Limb (tissue), 2 donors: ENCODE data around the gene PKN3.
A peak's percentile ranks its signal among the peaks of the same experiment; 100 is the strongest.
"Not testable (repeated sequence)": the region's sequence is repeated elsewhere in the genome, so short reads cannot be mapped to it uniquely, and the experiment has no call there.

Experiments used
- DNase-seq, 2 donors: peaks; one replicate each; pipeline ENCODE4 v3.0.0-alpha.2; 2016; ENCODE audit errors: extremely low spot score in 2 of 2

PKN3 gene

DNA sequence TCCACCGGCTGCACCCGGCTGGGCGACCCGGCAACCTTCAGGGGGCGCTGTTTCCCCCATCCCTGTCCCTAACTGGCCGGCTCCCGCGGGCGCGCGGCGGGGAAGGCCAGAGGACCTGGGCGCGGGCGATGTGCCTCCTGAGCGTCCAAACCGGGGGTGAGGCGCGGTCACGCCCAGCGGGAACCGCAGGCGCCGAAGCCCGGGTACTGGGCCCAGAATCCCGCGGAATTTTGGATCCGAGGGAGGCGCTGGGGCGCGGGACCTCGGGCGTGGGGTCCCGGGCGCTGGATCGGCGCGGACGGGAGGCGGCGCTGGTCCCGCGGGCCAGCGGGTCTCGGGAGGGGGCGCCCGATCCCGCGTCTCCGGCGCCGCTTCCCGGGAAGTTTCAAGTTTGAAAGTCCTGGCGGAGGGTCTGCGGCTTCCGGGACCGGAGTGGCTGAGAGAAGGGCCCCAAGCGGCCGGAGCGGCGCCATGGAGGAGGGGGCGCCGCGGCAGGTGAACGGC is at the start of gene PKN3:
Gene PKN3, plus strand, starts transcription at position 59 of the 504 bp plus-strand sequence. Its CDS starts 413 bp downstream, at position 472.
- peak; percentile 79 to 93 for DNase-seq

DNA sequence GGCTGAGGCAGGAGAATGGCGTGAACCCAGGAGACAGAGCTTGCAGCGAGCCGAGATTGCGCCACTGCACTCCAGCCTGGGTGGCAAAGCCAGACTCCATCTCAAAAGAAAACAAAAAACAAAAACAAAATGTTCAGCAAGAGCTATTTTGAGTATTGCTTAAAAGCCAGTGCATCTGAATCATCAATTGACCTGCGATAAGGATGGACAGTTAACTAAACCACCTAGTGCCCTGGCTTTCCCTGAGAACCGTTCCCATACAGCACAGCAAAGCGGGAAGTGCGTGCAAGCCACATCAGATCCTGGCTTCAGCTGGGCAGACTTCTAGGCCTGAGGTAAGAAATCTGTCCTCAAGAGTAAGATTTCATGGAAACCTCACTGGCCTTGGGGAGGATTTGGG is 48.4 kb upstream of the PKN3 start:
- no peak for DNase-seq

DNA sequence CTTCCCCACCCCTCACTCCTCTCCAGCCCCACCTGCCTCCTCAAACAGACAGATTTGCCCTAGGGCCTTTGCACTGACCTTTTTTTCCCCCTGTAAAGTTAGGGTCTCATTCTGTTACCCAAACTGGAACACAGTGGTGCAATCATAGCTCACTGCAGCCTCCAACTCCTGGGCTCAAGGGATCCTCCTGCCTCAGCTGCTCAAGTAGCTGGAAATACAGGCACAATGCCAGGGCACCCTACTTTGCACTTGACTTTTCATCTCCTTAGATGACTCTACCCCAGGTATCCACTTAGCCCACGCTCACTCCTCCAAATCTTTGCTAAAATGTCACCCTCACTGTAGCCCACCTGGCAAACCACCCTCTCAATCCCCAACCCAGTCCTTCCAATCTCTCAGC is 47.8 kb upstream of the PKN3 start:
- DNase-seq: no peak

DNA sequence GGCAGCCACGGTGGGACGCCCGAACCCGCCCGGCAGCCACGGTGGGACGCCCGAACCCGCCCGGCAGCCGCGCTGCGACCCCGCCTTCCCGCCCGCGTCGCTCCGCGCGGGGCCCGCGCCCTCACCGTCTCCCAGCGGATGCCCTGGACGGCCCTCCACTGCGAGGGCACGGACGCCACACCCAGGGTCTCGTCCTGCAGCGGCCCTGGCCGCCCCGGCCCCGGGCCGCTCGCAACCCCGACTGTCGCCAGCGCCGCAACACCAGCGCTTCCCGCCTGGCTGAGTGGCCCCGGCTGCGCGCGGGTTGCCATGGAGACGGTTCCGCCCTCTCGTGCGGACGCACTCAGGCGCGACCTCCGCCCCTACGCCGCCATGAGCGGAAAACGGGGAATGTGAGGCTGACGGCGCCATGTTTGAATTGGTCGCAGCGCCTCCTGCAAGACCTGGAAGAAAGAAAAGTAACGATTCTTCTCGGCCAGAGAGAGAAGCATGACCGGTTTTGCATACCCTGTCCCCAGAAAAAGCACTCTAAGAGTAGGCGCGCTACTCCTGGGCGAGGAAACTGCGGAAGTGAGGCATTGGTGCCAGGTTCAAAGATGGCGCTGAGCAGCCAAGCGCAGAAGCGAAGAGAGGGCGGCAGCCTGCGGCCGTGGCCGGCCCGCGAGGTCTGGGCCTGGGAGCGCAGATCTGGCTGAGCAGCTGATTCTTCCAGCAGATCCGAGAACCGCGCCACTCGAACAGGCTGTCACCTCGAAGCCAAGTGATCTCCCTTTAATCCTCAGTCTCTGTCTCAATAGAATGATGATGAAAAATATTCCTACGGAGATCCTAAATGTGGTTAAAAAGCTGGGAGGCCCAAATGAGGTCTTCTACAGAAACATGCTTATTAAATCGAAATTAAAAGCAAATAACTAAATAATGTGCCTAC is 45.6 kb upstream of the PKN3 start, which contains the start of gene DYNC2I2:
Gene DYNC2I2, minus strand, starts transcription at position 432 of the 928 bp plus-strand sequence. Its CDS starts 121 bp downstream, at position 311.
- DNase-seq: peak; percentile 94 to 97

DNA sequence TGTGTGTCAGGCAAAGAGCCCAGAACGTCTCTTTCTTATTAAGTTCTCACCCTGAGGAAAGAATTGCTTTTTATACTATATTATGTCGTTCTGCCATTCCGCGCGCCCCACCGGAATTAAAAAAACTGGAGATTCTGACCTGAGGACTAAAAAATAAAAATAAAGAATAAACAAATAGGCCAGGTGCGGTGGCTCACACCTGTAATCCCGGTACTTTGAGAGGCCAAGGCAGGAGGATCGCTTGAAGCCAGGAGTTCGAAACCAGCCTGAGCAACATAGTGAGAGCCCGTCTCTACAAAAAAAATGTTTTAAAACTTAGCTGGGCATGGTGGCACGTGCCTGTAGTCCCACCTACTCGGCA is 45.0 kb upstream of the PKN3 start:
- DNase-seq: no peak

DNA sequence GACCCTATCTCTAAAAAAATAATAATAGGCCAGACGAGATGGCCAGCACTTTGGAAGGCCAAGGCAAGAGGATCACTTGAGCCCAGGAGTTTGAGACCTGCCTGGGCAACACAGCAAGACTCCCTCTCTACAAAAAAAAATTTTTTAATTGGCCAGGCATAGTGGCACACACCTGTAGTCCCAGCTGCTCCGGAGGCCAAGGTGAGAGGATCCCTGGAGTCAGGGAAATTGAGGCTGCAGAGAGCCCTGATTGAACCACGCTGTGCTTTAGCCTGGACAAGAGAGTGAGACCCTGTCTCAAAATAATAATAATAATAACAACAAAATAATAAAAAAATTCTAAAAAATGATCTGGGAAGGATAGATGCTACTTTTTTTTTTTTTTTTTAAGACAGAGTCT is 44.5 kb upstream of the PKN3 start:
- DNase-seq: no peak

DNA sequence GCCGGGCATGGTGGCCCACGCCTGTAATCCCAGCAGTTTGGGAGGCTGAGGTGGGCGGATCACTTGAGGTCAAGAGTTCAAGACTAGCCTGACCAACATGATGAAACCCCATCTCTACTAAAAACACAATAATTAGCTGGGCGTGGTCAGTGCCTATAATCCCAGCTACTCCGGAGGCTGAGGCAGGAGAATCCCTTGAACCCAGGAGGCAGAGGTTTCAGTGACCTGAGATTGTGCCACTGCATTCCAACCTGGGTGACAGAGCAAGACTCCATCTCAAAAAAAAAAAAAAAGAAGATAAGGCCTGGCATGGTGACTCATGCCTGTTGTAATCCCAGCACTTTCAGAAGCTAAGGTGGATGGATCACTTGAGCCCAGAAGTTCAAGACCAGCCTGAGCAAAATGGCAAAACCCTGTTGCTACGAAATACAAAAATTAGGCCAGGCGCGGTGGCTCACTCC is 35.8 kb upstream of the PKN3 start:
- not testable (repeated sequence) for DNase-seq

DNA sequence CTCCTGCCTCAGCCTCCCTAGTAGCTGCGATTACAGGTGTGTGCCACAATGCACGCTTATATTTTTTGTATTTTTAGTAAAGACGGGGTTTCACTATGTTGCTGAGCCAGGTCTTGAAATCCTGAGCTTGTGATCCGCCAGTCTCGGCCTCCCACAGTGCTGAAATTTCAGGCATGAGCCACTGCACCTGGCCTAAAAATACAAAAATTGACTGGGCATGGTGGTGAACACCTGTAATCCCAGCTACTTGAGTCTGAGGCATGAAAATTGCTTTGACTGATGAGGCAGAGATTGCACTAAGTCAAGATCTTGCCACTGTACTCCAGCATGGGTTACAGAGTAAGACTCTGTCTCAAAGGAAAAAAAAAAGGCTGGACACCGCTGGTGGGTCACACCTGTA is 32.5 kb upstream of the PKN3 start:
- DNase-seq: no peak

DNA sequence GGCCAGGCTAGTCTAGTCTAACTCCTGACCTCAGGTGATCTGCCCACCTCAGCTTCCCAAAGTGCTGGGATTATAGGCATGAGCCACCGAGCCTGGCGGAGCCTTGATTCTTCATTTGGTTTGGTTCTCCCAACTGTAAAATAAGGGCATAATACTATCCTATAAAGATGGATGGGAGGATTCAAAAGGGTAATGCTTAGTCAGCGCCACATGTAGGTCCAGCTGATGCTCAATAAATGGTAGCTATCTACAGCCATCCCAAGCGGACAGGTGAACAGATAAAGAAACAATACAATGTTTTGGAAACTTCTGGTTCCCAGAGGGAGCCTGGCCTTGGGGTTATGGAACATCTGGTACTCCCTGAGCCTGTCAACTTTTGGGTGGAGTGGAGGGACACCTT is 26.9 kb upstream of the PKN3 start:
- no peak for DNase-seq

DNA sequence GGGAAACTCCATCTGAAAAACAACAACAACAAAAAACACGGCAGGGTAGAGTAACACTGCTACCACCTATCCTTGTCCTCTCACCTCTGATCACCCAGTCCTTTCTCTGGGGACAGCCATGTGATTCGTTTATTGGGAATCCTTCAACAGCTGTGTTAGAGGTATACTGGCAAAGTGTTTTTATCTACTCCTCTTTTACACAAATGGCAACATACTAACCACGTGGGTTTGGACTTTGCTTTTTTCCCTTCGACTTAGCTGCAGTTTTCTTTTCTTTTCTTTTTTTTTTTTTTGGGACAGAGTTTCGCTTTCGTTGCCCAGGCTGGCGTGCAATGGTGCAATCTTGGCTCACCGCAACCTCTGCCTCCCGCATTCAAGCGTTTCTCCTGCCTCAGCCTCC is 24.5 kb upstream of the PKN3 start:
- DNase-seq: no peak

DNA sequence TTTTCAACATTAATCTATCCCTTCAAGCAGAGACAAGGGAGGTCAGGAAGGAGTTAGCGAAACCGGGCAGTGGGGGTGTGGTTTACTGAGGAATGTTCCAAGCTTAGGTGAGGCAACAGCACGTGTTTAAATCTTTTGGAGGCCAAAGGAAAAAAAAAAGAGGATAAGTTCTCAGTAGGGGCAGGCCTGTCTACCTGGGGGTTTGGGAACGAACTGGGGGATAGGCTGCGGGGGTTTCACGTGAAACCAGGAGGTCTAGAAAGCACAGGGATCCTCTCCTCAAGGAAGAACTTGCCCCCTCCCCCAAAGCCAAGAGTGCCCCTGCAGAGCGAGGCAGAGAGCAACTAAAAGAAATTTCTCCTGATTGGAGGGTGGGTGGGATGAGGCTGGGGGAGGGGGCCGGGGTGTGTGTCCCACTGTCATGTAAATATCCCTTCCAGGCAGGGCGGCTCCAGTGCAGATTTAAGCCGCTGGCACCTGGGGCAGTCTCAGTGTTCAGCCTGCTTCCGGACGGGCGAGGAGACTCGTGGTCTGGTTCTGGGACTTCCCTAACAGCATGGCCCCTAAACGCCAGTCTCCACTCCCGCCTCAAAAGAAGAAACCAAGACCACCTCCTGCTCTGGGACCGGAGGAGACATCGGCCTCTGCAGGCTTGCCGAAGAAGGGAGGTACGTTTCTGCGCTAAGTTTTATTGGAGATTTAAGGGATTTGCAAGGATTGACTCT is 18.8 kb upstream of the PKN3 start:
- peak; percentile 4 to 53 for DNase-seq

DNA sequence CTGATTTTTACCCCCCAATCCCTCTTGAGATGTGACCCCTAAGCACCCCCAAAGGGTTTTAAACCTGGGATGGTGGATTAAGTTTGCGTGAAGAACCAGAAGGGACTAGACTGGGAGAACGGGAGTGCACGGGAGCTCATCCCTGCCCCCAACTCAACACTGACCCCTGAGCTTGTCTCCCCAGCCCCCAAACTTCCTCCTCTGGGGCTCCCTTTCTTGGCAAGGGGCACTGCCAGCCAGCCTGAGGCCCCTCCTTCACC is 18.3 kb upstream of the PKN3 start:
- DNase-seq: no peak

DNA sequence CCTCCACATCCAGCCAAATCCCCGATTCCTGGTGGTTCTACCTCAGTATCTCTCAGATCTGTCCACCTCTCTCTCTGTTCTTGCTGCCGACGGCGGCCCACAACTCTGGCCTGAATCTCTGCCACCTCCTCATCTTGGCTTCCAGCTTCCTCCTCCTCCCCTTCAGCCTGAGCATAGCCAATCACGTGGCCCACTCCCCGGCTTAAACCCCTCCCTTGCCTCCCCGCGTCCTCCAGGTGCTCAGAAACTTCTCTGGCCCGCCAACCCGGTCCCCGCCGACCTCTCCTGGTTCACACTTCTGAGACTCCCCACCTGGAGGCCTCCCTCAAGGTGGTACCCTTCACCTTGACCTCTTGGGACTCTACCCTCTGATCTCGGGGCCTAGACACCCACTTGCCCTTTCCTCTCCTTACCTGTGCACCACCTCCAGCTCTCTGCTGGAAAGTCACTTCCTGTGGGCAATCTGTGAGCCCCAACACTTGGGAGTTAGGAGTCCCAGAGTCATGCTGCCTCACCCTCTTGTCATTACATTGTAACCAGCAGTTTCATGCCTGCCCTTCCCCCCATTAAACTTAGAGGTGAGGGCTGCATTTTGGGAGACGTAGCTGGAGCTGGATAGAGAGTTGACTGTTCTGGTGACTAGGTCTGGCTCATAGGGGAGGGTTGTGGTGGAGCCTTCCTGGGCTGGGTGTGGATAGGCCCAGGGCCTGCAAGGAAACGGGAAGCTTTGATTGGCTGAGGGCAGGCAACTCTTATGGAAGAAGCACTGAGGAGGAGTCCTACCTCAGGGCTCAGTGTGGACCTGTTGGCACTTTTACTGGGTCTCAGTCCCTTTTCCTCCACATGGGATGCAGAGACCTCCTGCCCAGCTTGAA is 17.7 kb upstream of the PKN3 start:
- peak; percentile 65 to 72 for DNase-seq

DNA sequence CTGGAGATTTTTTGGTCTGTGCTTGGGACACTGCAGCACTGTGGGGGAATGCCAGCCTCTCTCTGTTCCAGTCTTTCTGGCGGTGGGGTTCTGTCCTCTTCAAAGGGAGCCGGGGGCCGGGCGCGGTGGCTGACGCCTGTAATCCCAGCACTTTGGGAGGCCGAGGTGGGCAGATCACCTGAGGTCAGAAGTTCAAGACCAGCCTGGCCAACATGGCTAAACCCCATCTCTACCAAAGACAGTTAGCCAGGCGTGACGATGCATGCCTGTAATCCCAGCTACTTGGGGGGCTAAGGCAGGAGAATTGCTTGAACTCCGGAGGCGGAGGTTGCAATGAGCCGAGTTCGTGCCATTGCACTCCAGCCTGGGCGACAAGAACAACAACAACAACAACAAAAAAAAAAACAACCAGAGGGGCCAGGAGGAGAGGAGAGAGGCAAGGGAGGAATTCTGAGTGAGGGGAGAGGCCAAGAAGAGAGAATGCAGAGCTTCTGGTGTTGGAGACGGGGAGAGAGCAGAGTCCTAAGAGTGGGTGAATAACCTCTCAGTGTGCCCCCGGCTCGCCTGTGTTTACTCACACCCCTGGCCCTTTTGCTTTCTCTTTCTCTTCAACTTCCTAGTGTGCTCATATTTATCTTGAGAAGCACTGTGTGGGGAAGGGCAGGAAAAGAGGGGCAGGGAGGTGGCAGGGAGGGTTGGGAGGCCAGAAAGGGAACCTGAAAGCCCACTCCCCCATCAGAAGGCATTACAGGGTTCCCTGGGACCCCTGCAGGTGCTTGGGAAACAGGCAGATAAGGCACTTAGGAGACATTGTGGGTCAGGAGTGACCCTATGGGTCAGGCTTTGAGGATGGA is 16.4 kb upstream of the PKN3 start:
- DNase-seq: no peak

DNA sequence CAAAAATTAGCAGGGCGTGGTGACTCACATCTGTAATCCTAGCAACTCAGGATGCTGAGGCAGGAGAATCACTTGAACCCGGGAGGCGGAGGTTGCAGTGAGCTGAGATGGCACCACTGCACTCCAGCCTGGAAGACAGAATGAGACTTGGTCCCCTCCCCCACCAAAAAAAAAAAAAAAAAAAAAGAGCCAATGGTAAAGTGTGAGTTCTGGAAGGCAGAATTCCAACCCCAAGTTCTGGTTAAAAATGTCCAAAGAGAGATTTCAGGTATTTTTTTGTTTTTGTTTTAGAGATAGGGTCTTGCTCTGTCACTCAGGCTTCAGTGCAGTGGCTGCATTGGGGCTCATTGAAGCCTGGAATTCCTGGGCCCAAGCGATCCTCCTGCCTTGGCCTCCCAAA is 14.8 kb upstream of the PKN3 start:
- no peak for DNase-seq

DNA sequence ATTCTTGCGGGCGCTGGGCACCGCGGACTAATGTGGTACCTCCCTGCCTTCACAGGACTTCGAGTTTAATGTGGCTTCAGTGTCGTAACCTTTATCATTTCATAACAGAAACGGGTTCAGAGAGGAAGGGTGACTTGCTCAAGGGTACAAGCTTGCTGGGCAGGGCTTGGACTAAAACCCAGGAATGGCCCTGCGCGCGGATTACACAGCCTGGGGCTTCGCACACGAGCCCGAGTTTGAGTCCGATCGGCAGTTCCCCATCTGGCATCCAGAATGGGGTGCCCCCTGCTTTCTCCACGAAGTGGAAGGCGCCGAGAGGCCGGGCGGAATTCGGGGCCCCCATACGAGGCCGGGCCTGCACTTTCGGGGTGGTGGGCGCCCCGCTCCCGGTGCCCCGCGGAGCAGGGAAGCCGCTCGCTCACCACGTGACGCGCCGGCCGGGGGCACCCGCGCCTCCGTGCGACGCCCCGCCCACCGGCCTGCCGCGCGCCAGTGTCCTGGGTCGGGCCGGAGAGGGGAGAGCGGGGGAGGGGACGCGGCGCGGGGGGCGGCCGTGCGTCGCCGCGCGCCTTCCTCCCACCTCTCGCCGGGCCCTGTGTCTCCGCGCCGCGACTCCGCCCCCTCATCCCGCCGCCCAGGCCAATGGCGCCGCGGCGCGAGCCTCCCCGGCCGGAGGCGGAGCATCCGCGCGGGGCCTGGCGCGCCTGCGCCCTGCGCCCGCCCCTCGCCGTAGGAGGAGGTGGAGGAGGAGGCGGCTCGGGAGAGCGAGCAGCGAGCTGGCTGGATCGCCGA is 13.6 kb upstream of the PKN3 start, which contains the start of gene SET:
Gene SET, plus strand, starts transcription at position 722 of the 792 bp plus-strand sequence. CDS start 361 bp downstream, outside the sequence.
- DNase-seq: peak; percentile 96

DNA sequence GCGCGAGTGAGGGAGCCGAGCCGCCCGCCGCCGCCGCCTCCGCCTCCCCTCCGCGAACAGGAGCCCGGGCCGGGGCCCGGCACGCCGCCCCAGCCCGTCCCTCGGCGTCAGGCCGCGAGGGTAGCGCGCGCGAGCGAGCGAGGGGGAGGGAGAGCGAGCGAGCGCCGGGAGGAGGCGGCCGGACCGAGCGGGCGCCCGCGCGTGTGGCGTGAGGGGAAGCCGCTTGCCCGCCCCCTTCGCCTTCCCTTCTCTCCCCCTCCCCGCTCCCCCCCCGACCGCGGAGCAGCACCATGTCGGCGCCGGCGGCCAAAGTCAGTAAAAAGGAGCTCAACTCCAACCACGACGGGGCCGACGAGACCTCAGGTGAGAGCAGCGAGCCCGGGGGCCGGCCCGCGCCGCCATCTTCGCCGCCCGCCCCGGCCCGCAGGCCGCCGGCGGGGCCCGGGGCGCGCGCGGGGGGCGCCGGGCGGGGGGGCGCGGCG is 13.0 kb upstream of the PKN3 start:
- peak; percentile 48 to 86 for DNase-seq

DNA sequence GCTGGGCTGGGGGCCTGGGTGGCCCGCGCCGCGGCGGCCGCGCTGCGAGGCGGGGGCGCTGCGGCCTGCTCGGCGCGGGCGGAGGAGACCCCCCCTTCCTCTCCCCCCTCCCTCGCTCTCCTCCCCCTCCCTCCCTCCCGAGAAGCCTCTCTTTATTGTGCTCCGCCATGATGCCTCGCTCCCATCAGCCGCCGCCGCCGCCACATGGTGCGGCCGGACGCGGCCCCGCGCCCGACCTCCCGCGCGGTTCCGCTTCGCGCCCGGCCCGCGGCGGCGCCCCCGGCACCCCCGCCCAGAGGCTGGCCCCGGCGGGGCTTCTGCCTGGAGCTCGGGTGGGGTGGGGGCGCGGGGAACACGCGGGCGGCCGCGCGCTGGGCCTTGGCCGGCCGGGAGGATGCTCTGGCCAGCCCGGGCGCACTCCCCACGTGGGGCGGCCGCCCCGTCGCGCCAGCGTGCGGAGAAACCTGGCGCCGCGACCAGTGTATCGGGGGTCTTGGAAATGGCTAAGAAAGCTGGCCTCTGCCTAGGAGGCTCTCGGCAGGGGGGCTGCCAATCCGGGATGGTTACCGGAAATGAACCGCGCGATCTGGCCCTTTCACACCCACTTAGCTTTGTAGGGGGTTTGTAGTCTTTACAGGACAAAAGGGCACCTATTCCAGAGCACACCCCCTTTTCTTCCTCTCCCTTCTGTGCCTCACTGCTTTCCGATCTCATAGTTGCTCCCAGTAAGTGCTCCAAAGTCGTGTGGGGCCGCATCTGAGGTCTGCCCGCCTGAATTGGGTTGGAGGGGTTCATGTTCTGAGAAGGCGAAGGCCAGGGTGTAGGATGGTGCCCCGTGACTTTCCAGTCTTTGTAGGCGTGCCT is 12.3 kb upstream of the PKN3 start:
- DNase-seq: peak; percentile 48 to 79

DNA sequence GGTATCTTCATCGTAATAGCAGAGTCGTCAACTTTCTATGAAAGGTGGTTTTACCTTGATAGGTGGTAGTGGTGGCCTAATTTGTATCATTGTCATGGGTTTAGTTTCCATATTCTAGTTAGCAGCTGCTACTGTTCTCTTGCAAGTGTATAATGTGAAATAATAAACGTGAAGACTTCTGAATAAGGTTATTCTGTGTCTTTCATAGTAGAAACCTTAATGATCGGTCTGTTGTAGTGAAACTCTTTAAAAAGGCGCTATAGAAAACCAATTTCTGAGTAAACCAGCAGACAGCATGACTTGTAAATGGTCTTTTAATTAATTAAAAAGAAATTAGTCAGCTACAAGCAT is 11.6 kb upstream of the PKN3 start:
- DNase-seq: peak in 1 of 2 donors; percentile 6
